GM12874 (cell line): Measurements from ENCODE around the gene PRPF8.

Experiments used
- TF ChIP-seq, protein P1 (sequence below): IDR thresholded peaks from 2 replicates; pipeline ENCODE4 v1.5.1; 2011; ENCODE audit warnings: low read depth, mild to moderate bottlenecking, control low read depth, low read length, moderate library complexity; ENCODE audit not compliant: insufficient read depth

PRPF8 gene

DNA sequence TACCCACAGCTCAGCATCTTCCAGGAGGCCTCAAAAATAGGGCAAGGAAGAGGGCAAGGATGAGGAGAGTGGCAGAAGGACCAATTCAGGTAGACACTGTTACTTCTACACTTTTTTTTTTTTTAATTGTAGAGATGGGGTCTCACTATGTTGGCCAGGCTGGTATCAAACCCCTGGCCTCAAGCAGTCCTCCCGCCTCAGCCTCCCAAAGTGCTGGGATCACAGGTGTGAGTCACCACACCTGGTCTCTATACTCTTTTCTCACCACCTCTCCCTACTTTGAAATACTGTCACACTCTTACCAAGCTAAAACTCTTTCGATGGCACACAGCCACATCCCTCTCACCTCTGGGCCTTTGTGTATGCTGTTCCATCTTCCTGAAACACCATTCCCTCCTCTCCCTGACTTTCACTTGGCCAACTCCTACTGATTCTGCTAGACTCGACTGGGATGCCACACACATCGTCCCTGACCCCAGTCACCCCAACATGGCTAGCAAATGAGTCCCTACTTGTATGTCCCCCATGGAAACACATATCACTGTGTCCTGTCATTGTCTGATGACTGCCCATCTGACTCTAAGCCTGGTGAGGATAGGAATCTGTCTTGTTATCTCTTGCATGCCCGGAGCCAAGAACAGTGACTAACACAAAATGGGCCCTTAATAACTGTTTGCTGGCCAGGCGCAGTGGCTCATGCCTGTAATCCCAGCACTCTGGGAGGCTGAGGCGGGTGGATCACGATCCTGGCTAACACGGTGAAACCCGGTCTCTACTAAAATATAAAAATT lies 48.8 kb downstream of the PRPF8 start:
- TF ChIP-seq, protein P1, sequence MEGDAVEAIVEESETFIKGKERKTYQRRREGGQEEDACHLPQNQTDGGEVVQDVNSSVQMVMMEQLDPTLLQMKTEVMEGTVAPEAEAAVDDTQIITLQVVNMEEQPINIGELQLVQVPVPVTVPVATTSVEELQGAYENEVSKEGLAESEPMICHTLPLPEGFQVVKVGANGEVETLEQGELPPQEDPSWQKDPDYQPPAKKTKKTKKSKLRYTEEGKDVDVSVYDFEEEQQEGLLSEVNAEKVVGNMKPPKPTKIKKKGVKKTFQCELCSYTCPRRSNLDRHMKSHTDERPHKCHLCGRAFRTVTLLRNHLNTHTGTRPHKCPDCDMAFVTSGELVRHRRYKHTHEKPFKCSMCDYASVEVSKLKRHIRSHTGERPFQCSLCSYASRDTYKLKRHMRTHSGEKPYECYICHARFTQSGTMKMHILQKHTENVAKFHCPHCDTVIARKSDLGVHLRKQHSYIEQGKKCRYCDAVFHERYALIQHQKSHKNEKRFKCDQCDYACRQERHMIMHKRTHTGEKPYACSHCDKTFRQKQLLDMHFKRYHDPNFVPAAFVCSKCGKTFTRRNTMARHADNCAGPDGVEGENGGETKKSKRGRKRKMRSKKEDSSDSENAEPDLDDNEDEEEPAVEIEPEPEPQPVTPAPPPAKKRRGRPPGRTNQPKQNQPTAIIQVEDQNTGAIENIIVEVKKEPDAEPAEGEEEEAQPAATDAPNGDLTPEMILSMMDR = no peak

DNA sequence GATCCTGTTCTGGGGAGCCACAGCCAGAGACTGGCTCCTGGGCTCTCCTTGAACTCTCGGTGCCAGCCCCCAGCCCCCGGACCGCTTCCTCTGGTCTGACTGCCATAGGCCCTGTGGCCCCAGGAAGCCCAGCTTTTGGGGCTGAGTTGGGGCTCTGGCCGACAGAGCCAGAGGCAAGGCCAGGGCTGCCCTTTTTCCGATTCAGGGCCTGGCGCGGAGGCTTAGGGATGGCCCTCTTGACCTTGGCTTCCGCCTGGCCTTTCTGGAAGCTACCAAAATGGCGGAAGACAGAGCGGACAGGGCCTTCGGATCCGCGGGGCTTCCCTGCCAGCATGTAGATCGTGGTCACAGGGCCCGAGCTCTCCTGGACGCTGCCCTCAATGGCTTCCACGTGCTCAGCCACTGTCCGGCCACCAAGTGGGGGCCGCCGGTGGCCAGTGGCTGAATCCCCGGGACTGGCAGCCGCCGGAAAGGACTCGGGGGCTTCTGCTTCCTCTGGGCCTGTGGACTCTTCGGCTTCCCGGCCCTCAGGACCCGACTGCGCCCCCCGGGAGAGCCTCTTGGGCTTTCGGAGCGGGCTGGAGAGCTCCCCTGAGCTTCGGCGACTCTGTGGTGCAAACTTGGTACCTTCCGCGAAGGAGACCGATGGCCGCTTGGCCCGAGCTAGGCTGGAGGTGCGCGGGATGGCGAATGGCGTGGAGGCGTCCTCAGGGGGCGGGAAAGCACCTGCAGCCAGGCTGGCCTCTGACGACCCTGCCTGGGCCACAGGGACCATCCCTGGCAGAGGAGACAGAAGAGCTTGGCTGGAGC lies 49.6 kb downstream of the PRPF8 start:
- TF ChIP-seq, protein P1 = no peak

DNA sequence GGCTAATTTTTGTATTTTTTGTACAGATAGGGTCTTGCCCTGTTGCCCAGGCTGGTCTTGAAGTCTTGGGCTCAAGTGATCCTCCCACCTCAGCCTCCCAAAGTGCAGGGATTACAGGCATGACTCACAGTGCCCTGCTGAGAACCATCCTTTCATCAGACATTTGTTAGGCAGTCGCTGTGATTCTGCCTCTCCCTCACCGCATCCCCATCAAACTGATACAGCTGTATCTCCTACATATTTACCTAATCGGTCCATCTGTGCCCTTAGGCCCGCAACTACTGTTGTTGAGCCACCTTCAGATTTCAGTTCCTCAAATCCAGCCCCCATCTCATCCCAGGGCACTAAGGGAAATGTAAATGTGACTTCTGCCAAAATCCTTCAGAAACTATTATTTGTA lies 54.0 kb downstream of the PRPF8 start:
- TF ChIP-seq, protein P1 = no peak

DNA sequence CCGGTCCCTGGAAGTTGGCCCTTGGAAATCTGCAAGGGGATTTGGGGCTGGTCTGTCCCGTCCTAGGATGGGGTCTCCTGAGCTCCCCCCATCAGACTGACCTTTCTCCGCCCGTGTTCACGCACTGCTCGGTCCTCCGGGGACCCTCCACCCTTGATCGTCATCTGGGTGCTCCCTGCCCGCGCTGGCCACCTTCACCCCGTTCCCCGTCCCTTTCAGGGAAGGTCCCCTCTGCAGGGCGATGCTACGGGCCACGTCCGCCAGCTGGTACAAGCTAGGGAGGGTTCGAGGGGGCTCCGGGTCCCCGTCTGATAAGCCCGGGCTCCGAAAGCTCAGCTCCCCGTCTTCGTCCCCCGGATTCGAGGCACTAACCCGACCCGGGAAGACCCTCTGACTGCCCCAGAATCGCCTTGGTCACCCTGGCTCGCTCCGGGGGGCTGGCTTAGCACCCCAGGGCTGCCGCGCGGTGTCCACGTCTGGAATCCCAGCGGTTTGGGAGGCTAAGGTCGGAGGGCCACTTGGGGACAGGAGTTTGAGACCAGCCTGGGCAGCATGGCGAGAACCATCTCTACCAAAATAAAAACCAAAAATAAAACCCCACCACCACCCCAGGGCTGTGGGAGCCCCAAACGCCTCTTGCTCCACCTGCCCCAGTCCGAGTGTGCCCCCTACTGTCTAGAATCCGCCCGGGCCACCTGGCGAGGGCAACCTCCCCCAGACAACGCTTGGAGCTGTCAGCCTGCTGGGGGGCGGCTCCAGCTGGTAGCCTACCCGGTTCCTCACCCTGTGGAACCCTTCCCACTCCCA lies 55.0 kb downstream of the PRPF8 start:
- TF ChIP-seq, protein P1 = peak; percentile 87

DNA sequence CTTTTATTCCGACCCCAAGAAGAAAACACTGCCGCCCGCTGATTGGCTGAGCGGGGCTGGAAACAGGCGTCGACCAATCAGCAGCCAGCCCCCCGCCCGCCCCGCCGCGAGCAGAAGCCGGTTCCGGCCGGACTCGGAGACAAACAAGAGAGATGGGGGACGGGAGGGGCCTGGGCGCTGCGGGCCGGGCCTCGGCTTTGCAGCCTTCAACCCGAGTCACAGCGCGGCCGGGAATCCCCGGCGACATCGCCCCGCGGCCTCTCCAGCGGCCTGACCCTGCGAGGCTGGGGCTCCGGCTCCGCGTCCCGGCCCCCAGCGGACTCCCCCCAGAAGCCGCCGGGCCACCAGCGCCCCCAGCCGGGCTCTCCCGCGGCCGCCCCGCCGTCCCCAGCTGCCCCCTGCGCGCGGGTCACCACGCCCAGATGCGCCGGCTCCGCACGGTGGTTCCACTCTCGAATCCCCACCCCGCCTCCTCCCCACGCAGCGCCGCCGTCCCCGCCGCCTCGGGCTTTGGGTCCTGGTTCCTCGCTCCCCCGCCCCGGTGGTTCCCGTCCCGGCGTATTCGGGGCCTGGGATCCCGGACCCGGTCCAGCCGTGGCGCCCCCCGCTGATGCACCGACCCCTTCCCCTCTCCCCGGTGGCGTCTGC lies 55.7 kb downstream of the PRPF8 start:
- TF ChIP-seq, protein P1 = peak; percentile 44

DNA sequence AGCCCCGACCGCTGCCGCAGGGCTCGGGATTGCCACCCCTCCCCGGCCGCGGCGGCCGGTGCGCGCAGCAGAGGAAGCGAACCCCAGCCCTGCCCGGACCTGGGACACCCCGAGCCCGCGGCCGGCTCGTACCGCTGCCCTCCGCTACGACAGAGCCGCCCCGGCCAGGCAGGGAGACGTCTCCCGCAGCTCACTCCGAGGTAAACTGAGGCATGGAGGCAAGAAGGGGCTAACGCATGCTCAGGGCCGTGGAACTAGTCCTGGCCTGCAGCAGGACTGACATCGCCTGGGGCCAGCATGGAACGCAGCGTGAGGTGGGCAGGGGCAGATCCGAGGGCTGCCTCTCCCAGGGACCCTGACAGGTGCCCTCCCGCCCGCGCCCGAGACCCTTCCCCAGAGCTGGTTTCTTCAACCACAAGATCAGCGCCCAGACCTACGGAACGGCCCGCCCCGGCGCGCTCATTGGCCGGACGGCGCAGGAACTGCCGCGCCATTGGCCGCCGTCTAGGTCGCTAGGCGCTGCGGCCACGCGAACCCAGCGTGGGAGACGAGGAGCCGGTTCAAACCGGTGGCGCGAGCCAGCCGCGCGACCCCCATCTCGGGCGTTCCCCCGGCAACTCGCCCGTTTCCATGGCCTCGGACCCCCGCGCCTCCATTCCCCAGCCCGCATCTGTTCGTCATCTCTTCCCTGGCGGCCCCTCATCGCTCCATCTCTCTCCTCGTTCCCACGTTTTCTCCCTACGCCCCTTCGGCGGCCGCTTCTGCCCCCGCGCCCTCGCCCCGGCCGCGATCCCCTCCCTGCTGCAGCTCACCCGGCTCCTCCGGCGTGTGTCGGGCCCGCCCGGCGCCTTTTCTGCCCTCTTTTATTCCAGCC lies 56.4 kb downstream of the PRPF8 start, which contains the start of gene SLC43A2:
TSS of gene SLC43A2 (minus strand) at position 853 of the 874 bp plus-strand sequence. CDS start 960 bp downstream, outside the sequence.
- TF ChIP-seq, protein P1 = no peak
